Panc1 (cell line): Measurements from ENCODE around the gene MPHOSPH6.

Source experiments
- SIN3A ChIP-seq: IDR thresholded peaks from 2 replicates; pipeline ENCODE4 v1.6.1; 2012; ENCODE audit warnings: low read depth, mild to moderate bottlenecking, low read length, moderate library complexity, borderline replicate concordance; ENCODE audit not compliant: insufficient read depth
- TCF7L2 ChIP-seq: IDR thresholded peaks from 2 replicates; pipeline ENCODE4 v1.6.1; 2011; ENCODE audit warnings: mild to moderate bottlenecking, low read depth, low read length, inconsistent platforms
- TF ChIP-seq, protein P1 (sequence below): fragments of 450-650 bp; IDR thresholded peaks from 2 replicates; pipeline ENCODE4 v1.5.1; 2017; ENCODE audit warnings: mild to moderate bottlenecking

DNA sequence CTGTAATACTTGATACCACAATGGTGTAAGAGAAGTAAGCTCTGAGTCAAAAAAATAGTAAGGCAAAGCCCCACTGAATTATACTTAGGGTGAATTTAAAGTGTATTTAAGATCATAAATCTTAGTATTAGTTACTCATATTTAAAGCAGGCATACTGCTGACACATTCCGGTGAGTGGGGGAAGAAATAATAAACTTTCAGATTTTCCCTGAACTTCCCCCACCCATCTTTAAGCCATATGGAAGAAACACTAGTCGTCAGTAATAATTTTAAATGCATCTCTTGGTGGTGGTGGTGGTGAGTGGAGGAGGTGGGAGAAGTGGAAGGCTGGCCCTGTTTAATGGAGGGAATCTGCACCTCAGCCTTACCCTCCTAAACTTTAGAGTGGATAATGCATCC, 20.5 kb downstream of the MPHOSPH6 start:
- TF ChIP-seq, protein P1, sequence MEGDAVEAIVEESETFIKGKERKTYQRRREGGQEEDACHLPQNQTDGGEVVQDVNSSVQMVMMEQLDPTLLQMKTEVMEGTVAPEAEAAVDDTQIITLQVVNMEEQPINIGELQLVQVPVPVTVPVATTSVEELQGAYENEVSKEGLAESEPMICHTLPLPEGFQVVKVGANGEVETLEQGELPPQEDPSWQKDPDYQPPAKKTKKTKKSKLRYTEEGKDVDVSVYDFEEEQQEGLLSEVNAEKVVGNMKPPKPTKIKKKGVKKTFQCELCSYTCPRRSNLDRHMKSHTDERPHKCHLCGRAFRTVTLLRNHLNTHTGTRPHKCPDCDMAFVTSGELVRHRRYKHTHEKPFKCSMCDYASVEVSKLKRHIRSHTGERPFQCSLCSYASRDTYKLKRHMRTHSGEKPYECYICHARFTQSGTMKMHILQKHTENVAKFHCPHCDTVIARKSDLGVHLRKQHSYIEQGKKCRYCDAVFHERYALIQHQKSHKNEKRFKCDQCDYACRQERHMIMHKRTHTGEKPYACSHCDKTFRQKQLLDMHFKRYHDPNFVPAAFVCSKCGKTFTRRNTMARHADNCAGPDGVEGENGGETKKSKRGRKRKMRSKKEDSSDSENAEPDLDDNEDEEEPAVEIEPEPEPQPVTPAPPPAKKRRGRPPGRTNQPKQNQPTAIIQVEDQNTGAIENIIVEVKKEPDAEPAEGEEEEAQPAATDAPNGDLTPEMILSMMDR, result no peak
- TF ChIP-seq TCF7L2 (no peak), SIN3A (no peak)
